Endothelial cell of umbilical vein (primary cell): Measurements from ENCODE around the gene SMIM3. TPM values are rescaled to one million over a fixed set of nuclear protein-coding genes. Genes with fewer than 3 reads are reported as not detected.

Experiments
- BruUV-seq: library from RNA; stranded (reverse); fragments of 400-500 nt; replicated peaks from 2 replicates; lab custom pipeline; 2021; lab: Mats Ljungman, UMichigan
- CTCF ChIA-PET: fragments of 300-600, 350-600 bp; sonication (Branson Sonifier 250); formaldehyde crosslinking; loops from one replicate; lab custom pipeline; 2021; ENCODE audit warnings: antibody characterized with exemption, inconsistent platforms; lab: Charles Lee
- POLR2A ChIA-PET: fragments of 300-600, 350-600 bp; sonication (Branson Sonifier 250); formaldehyde crosslinking; loops from one replicate; lab custom pipeline; 2021; ENCODE audit warnings: antibody characterized with exemption, inconsistent platforms; lab: Charles Lee
- DNase-seq: peaks from one replicate; pipeline ENCODE4 v3.0.0-alpha.2; 2011; ENCODE audit warnings: low read depth, low spot score
- FAIRE-seq: peaks from 2 replicates; lab custom pipeline; 2011; peaks lifted over from hg19 to GRCh38; lab: Jason Lieb, UNC
- H2AFZ ChIP-seq: 2 replicates; pipeline ENCODE4 v1.6.0; 2012; ENCODE audit warnings: low read depth, low read length, control low read depth, inconsistent platforms
- H3K27ac ChIP-seq: 2 replicates; pipeline ENCODE4 v1.5.1; 2011; ENCODE audit warnings: low read depth, mild to moderate bottlenecking, control low read depth, low read length, moderate library complexity; ENCODE audit not compliant: insufficient read depth
- H3K27me3 ChIP-seq, 2 experiments: 2 replicates each; pipeline versions ENCODE4 v1.6.0 to v1.6.1; 2011; ENCODE audit warnings: low read length in 2 of 2, mixed read lengths in 1 of 2; ENCODE audit not compliant: control insufficient read depth in 2 of 2, insufficient read depth in 2 of 2
- H3K36me3 ChIP-seq, 2 experiments: 2 replicates in 1 of 2; 3 replicates in 1 of 2; pipeline ENCODE4 v1.5.1; 2011; ENCODE audit warnings: low read length in 2 of 2, mild to moderate bottlenecking in 1 of 2, moderate library complexity in 1 of 2; ENCODE audit not compliant: control insufficient read depth in 2 of 2, insufficient read depth in 2 of 2; ENCODE audit errors: extremely low read depth in 1 of 2
- H3K4me1 ChIP-seq: 3 replicates; pipeline ENCODE4 v1.5.1; 2011; ENCODE audit warnings: mild to moderate bottlenecking, low read length; ENCODE audit not compliant: control insufficient read depth, insufficient read depth; ENCODE audit errors: extremely low read depth
- H3K4me2 ChIP-seq: 2 replicates; pipeline ENCODE4 v1.6.1; 2011; ENCODE audit warnings: low read length, control low read depth, mixed read lengths; ENCODE audit not compliant: insufficient read depth
- H3K4me3 ChIP-seq, 3 experiments: fragments of 200-600 bp in 1 of 3; sonication (generic), shearing (Covaris generic) in 1 of 3; replicated peaks in 1 of 3; 2 replicates each; pipeline ENCODE4 v1.5.1; 2011 to 2016; ENCODE audit warnings: control low read depth in 3 of 3, low read length in 3 of 3, mild to moderate bottlenecking in 2 of 3, inconsistent platforms in 1 of 3, low read depth in 1 of 3, moderate library complexity in 1 of 3; ENCODE audit not compliant: insufficient read depth in 1 of 3
- H3K79me2 ChIP-seq: 2 replicates; pipeline ENCODE4 v1.6.0; 2012; ENCODE audit warnings: low read length, inconsistent platforms; ENCODE audit not compliant: control insufficient read depth, insufficient read depth
- H3K9ac ChIP-seq: replicated peaks from 2 replicates; pipeline ENCODE3; 2011; ENCODE audit warnings: low read length, control low read depth; ENCODE audit not compliant: insufficient read depth; ENCODE audit errors: extremely low read depth
- H3K9me1 ChIP-seq: replicated peaks from 3 replicates; pipeline ENCODE4 v1.6.0; 2011; ENCODE audit warnings: mild to moderate bottlenecking, low read length; ENCODE audit not compliant: control insufficient read depth, insufficient read depth; ENCODE audit errors: extremely low read depth
- H3K9me3 ChIP-seq: replicated peaks from 2 replicates; pipeline ENCODE4 v1.5.1; 2012; ENCODE audit warnings: low read length, inconsistent platforms; ENCODE audit not compliant: control insufficient read depth, insufficient read depth
- H4K20me1 ChIP-seq: replicated peaks from 2 replicates; pipeline ENCODE3; 2011; ENCODE audit warnings: mild to moderate bottlenecking, low read length; ENCODE audit not compliant: control insufficient read depth, insufficient read depth; ENCODE audit errors: extremely low read depth
- CTCF ChIP-seq, 2 donors: IDR thresholded peaks; 1 replicate in 1 of 2; 2 replicates in 1 of 2; pipeline ENCODE4 v1.5.1; 2011; ENCODE audit warnings: low read length in 2 of 2, mild to moderate bottlenecking in 2 of 2, moderate library complexity in 2 of 2, control low read depth in 1 of 2, inconsistent platforms in 1 of 2, low read depth in 1 of 2; ENCODE audit not compliant: insufficient read depth in 1 of 2; ENCODE audit errors: extremely low read depth in 1 of 2
- EZH2 ChIP-seq: IDR thresholded peaks from 2 replicates; pipeline ENCODE4 v1.6.1; 2012; ENCODE audit warnings: borderline replicate concordance, low read depth, mild to moderate bottlenecking, moderate library complexity, low read length, inconsistent platforms; ENCODE audit not compliant: severe bottlenecking
- FOS ChIP-seq: IDR thresholded peaks from 2 replicates; pipeline ENCODE4 v1.6.1; 2011; ENCODE audit warnings: mild to moderate bottlenecking, low read length, moderate library complexity, borderline replicate concordance; ENCODE audit not compliant: insufficient read depth
- GATA2 ChIP-seq: IDR thresholded peaks from 2 replicates; pipeline ENCODE4 v1.7.0; 2011; ENCODE audit warnings: low read depth, mild to moderate bottlenecking, moderate library complexity, mixed read lengths, low read length; ENCODE audit not compliant: insufficient read length, insufficient read depth
- JUN ChIP-seq: IDR thresholded peaks from 2 replicates; pipeline ENCODE4 v1.6.1; 2011; ENCODE audit warnings: borderline replicate concordance, low read depth; ENCODE audit not compliant: insufficient read length, insufficient read depth
- MAX ChIP-seq: IDR thresholded peaks from 2 replicates; pipeline ENCODE4 v1.6.1; 2011; ENCODE audit not compliant: insufficient read depth, insufficient read length
- MYC ChIP-seq: IDR thresholded peaks from one replicate; pipeline ENCODE4 v1.6.1; 2011; ENCODE audit warnings: mild to moderate bottlenecking, low read depth, low read length
- POLR2A ChIP-seq: IDR thresholded peaks from 2 replicates; pipeline ENCODE4 v1.6.1; 2012; ENCODE audit warnings: low read depth, mild to moderate bottlenecking, control low read depth, low read length
- POLR2AphosphoS5 ChIP-seq: IDR thresholded peaks from 2 replicates; pipeline ENCODE4 v1.6.1; 2012; ENCODE audit warnings: low read depth, mild to moderate bottlenecking, control low read depth, low read length, moderate library complexity; ENCODE audit not compliant: insufficient read depth
- dilution Hi-C: fragments of 300-500 bp; cut with MboI; formaldehyde crosslinking; loops from one replicate; pipeline ENCODE4 v1.15.0; 2019; ENCODE audit warnings: low sequenced_read_pairs; ENCODE audit not compliant: extremely low pct_ligation_motif_present
- intact Hi-C: fragments of 100-400 bp; cut with micrococcal nuclease; formaldehyde crosslinking; loops from one replicate; pipeline ENCODE4 v1.10.0; 2022
- polyA plus RNA-seq, 4 experiments: library from polyadenylated mRNA; depleted of rRNA in 3 of 4; stranded (reverse) in 3 of 4; unstranded in 1 of 4; fragments of >200 nt; gene quantifications; 2 replicates each; pipeline versions ENCODE4 v1.2.1 to v1.2.3, GENCODE V29; 2011 to 2012; ENCODE audit warnings: missing spikeins in 1 of 4
- total RNA-seq: library from RNA; stranded (reverse); gene quantifications from 2 replicates; pipeline ENCODE4 v1.2.3, GENCODE V29; 2021

Gene SMIM3
- total and polyA plus RNA-seq, 2 donors (not counting 3 experiments of a cell fraction or from before 2014, with no cell fraction given) = 1.0 to 2.0 TPM

- BruUV-seq = no TSS peak
- H3K79me2 ChIP-seq = no peaks in the 10 kb centered on the region
- no peaks in the 10 kb centered on the region for H3K9me1 ChIP-seq
- H4K20me1 ChIP-seq = no peaks in the 10 kb centered on the region
- dilution Hi-C loops (no loop called here), intact Hi-C loops (loop anchor here (1.0 kb wide), 1 partner anchor 78 kb away; the partner anchor contains the start of gene RBM22)
- no peak overlapping the region for H3K9ac ChIP-seq
- H3K4me1 ChIP-seq = peaks cover 22% of the 10 kb centered on the region
- H3K27me3 ChIP-seq = peaks cover 32 to 43% of the 10 kb centered on the region in 2 experiments
- H3K9me3 ChIP-seq = no peaks in the 10 kb centered on the region
- no peak overlapping the region for H3K4me2 ChIP-seq
- no peak for DNase-seq
- peak; percentile 47 for FAIRE-seq
- no peak overlapping the region for H2AFZ ChIP-seq
- no peak overlapping the region for H3K27ac ChIP-seq
- ChIA-PET POLR2A (no interaction called here), CTCF (interaction anchor here (1.1 to 2.6 kb wide), 11 partner anchors 8 to 219 kb away, joined by 3 to 25 read pairs (median 12); partner anchors contain the start of genes DCTN4, IRGM and RBM22)
- no peaks in the 10 kb centered on the region for H3K36me3 ChIP-seq
- H3K4me3 ChIP-seq = peak overlapping the region in 1 of 3 experiments; percentile 40
- TF ChIP-seq POLR2AphosphoS5 = no peak
- TF ChIP-seq FOS = no peak
- TF ChIP-seq CTCF (IDR thresholded peaks at IDR 0.05; ENCODE audit: extremely low read depth in 1 of 2, insufficient read depth in 1 of 2, low read depth in 1 of 2, low read length in 2 of 2) = no peak
- TF ChIP-seq MAX = no peak
- TF ChIP-seq GATA2 = no peak
- no peak for TF ChIP-seq JUN
- no peak for TF ChIP-seq MYC
- no peak for TF ChIP-seq POLR2A
- TF ChIP-seq EZH2 = no peak
These were observed 1.0 kb downstream of the SMIM3 start for GRCh38 chr5:150779397-150780186.
